ENCODE results near the gene SLC16A3.

DNA sequence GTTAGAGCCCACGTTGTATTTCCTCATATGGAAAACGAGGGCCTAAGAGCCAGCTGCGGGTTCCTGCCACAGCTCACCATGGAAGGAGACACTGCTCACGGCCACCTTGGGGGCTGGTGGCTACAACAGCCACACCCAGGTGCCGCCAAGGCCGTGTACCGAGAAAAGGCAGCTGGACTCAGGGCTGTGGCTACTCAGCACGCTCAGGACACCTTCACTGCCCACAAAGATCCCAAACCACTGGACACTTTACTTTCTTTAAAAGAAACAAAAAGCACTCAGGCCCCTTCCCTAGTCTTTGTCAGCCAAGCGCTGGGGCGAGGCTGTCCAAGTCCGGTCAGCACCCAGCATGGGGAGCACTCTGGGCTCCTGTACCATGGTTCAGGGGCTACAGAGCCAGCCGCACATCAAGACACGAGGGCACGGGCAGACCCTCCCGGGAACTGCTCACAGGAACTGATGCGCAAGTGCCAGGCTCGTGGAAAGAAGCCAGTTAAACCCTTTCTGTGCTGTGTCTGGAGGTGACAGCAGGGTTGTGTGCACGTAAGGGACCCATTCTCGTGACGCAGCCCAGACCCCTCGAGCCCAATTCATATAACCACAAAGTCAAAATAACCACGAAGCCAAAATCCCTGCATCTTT, 18.5 kb downstream of the SLC16A3 start:
- TF ChIP-seq, protein P1, sequence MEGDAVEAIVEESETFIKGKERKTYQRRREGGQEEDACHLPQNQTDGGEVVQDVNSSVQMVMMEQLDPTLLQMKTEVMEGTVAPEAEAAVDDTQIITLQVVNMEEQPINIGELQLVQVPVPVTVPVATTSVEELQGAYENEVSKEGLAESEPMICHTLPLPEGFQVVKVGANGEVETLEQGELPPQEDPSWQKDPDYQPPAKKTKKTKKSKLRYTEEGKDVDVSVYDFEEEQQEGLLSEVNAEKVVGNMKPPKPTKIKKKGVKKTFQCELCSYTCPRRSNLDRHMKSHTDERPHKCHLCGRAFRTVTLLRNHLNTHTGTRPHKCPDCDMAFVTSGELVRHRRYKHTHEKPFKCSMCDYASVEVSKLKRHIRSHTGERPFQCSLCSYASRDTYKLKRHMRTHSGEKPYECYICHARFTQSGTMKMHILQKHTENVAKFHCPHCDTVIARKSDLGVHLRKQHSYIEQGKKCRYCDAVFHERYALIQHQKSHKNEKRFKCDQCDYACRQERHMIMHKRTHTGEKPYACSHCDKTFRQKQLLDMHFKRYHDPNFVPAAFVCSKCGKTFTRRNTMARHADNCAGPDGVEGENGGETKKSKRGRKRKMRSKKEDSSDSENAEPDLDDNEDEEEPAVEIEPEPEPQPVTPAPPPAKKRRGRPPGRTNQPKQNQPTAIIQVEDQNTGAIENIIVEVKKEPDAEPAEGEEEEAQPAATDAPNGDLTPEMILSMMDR (IDR thresholded peaks at IDR 0.05): no peak
- no peak for TF ChIP-seq EZH2 (IDR thresholded peaks at IDR 0.05; ENCODE audit: borderline replicate concordance, insufficient read depth, low read depth, low read length, poor library complexity, severe bottlenecking)

Measured in B cell (primary cell).